Progenitor cell of endocrine pancreas (in vitro differentiated cells): ENCODE results near the gene PPP5C. TPM values are rescaled to one million over a fixed set of nuclear protein-coding genes. Genes with fewer than 3 reads are reported as not detected.
"Not testable (repeated sequence)": the region's sequence is repeated elsewhere in the genome, so short reads cannot be mapped to it uniquely, and the experiment has no call there.

Experiments
- DNase-seq: peaks from one replicate; pipeline ENCODE4 v3.0.0; 2021; ENCODE audit warnings: low spot score; ENCODE audit not compliant: unreplicated experiment
- H3K27ac Mint-ChIP-seq: 2 replicates; pipeline ENCODE4 v1.8.0; 2021; ENCODE audit warnings: mild to moderate bottlenecking, moderate library complexity, mixed read lengths
- H3K27me3 Mint-ChIP-seq: 2 replicates; pipeline ENCODE4 v1.8.0; 2021; ENCODE audit warnings: mixed read lengths
- H3K36me3 Mint-ChIP-seq: 2 replicates; pipeline ENCODE4 v1.8.0; 2022; ENCODE audit warnings: mixed read lengths; ENCODE audit not compliant: insufficient read depth
- H3K4me1 Mint-ChIP-seq: 2 replicates; pipeline ENCODE4 v1.8.0; 2021; ENCODE audit warnings: low read depth, mixed read lengths
- H3K4me3 Mint-ChIP-seq: 2 replicates; pipeline ENCODE4 v1.8.0; 2021; ENCODE audit warnings: low read depth, mild to moderate bottlenecking, moderate library complexity, mixed read lengths
- H3K9me3 Mint-ChIP-seq: 2 replicates; pipeline ENCODE4 v1.8.0; 2021; ENCODE audit warnings: low read depth, mixed read lengths
- CTCF ChIP-seq: fragments of 200-600 bp; sonication (generic); IDR thresholded peaks from one replicate; pipeline ENCODE4 v1.5.0; 2021; ENCODE audit warnings: antibody characterized with exemption, mild to moderate bottlenecking; ENCODE audit not compliant: unreplicated experiment
- total RNA-seq: library from RNA; stranded (reverse); gene quantifications from 2 replicates; pipeline ENCODE4 v1.2.1, GENCODE V29; 2021

The PPP5C gene
- total RNA-seq, 1 donor from 2014 or later = 97.8 TPM

DNA sequence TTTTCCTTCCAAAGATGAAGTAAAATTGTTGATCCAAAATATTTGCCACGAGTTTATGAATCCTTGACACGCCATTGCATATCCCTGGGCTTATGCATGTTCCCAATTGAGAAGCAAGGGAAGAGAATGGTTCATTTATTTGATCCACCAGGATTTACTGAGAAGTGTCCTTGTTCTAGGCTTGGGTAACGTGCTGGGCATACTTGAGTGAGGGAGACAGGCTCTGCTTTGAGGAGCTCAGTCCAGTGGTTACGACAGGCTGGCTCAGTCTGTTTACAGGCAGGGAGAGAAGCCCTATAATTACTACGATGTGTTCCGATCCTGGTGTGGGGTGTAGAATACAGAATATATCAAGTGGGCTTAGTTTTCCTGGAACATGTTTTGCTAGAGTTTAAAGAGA lies 88.1 kb downstream of the PPP5C start:
- Mint-ChIP-seq H3K9me3 (no peaks in the 10 kb centered on the region), H3K27ac (no peak overlapping the region), H3K36me3 (no peaks in the 10 kb centered on the region), H3K4me1 (no peaks in the 10 kb centered on the region), H3K27me3 (peaks cover 21% of the 10 kb centered on the region), H3K4me3 (no peak overlapping the region)
- no peak for TF ChIP-seq CTCF
- no peak for DNase-seq

DNA sequence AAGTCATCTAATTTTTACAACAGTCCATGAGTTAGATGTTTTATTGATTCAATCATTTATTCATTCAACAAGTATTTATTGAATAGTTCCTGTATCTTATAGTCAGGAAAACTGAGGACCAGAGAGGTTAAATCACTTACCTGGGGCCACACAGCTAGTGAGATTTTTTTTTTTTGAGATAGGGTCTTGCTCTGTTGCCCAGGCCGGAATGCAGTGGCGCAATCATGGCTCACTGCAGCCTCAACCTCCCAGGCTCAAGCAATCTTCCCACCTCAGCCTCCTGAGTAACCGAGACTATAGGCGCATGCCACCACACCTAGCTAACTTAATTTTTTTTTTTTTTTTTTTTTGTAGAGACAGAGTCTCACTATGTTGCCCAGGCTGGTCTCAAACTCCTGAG lies 88.8 kb downstream of the PPP5C start:
- H3K4me1 Mint-ChIP-seq, H3K36me3 Mint-ChIP-seq, H3K27ac Mint-ChIP-seq, H3K9me3 Mint-ChIP-seq, DNase-seq, H3K4me3 Mint-ChIP-seq: not testable (repeated sequence)
- H3K27me3 Mint-ChIP-seq = peaks cover 16% of the 10 kb centered on the region

Other genes starting within 250 kb of the PPP5C start
- gene IGFL3, start 222.4 kb upstream of the PPP5C start, total RNA-seq = not detected in 2 replicates
- gene IGFL2, start 198.8 kb upstream of the PPP5C start, total RNA-seq = not detected in 2 replicates
- not detected in 2 replicates for gene IGFL1, start 117.3 kb upstream of the PPP5C start, total RNA-seq
- gene HIF3A, start 50.0 kb upstream of the PPP5C start, total RNA-seq = 31.1 and 37.6 TPM in 2 replicates
- gene CCDC8, start 66.5 kb downstream of the PPP5C start, total RNA-seq = 31.6 and 33.8 TPM in 2 replicates
- 0.19 and 0.36 TPM in 2 replicates for gene PNMA8C, start 81.8 kb downstream of the PPP5C start, total RNA-seq
- 27.5 and 28.1 TPM in 2 replicates for gene PNMA8A, start 124.5 kb downstream of the PPP5C start, total RNA-seq
- gene PNMA8B, start 148.8 kb downstream of the PPP5C start, total RNA-seq = 1.8 and 2.1 TPM in 2 replicates